SJSA1 (cell line): ENCODE results near the gene BST2. TPM values are rescaled to one million over a fixed set of nuclear protein-coding genes. Genes with fewer than 3 reads are reported as not detected.

Experiments
- DNase-seq, 2 experiments: peaks; one replicate each; pipeline ENCODE4 v3.0.0-alpha.2; 2015 to 2020; ENCODE audit warnings: low spot score in 2 of 2, low read depth in 1 of 2
- H3K27ac ChIP-seq: fragments of 250-450 bp; sonication (Bioruptor Pico); 2 replicates; pipeline ENCODE4 v1.5.1; 2020; ENCODE audit warnings: mild to moderate bottlenecking, moderate library complexity
- H3K27me3 ChIP-seq: fragments of 250-450 bp; sonication (Bioruptor Pico); replicated peaks from 2 replicates; pipeline ENCODE4 v1.5.1; 2020; ENCODE audit warnings: mild to moderate bottlenecking, moderate library complexity
- H3K36me3 ChIP-seq: fragments of 250-450 bp; sonication (Bioruptor Pico); 2 replicates; pipeline ENCODE4 v1.5.1; 2020; ENCODE audit warnings: mild to moderate bottlenecking
- H3K4me1 ChIP-seq: fragments of 250-450 bp; sonication (Bioruptor Pico); replicated peaks from 2 replicates; pipeline ENCODE4 v1.6.1; 2021; ENCODE audit warnings: mild to moderate bottlenecking
- H3K4me3 ChIP-seq: fragments of 250-450 bp; sonication (Bioruptor Pico); 2 replicates; pipeline ENCODE4 v1.5.1; 2020; ENCODE audit warnings: mild to moderate bottlenecking
- H3K9me3 ChIP-seq: fragments of 250-450 bp; sonication (Bioruptor Pico); replicated peaks from 2 replicates; pipeline ENCODE4 v1.5.1; 2020; ENCODE audit warnings: mild to moderate bottlenecking
- total RNA-seq: library from RNA; depleted of rRNA; stranded (reverse); fragments of >200 nt; shearing (Covaris generic); gene quantifications from 2 replicates; pipeline ENCODE4 v1.2.3, GENCODE V29; 2014; rRNA removed

The BST2 gene
- total RNA-seq, 1 experiment from 2014 or later = 0.45 TPM

- no peaks in the 10 kb centered on the region for H3K36me3 ChIP-seq
- H3K4me3 ChIP-seq = no peak overlapping the region
- H3K9me3 ChIP-seq = no peaks in the 10 kb centered on the region
- DNase-seq = no peak
- H3K27me3 ChIP-seq = no peaks in the 10 kb centered on the region
- peaks cover 12% of the 10 kb centered on the region for H3K4me1 ChIP-seq
- no peak overlapping the region for H3K27ac ChIP-seq
Measured at GRCh38 chr19:17357724-17358123, 47.7 kb downstream of the BST2 start.

GRCh38 chr19:17357078-17357666 is 48.3 kb downstream of the BST2 start:
- no peak overlapping the region for H3K4me3 ChIP-seq
- DNase-seq = no peak
- H3K27ac ChIP-seq = no peak overlapping the region
- H3K27me3 ChIP-seq = no peaks in the 10 kb centered on the region
- H3K36me3 ChIP-seq = no peaks in the 10 kb centered on the region
- H3K4me1 ChIP-seq = peaks cover 12% of the 10 kb centered on the region
- no peaks in the 10 kb centered on the region for H3K9me3 ChIP-seq

GRCh38 chr19:17353386-17353785 is 52.0 kb downstream of the BST2 start:
- Histone ChIP-seq H3K27ac (no peak overlapping the region), H3K27me3 (no peaks in the 10 kb centered on the region), H3K36me3 (no peaks in the 10 kb centered on the region), H3K9me3 (no peaks in the 10 kb centered on the region), H3K4me1 (peaks cover 16% of the 10 kb centered on the region), H3K4me3 (no peak overlapping the region)
- no peak for DNase-seq

Other genes with a start within 250 kb of the BST2 start
- gene USE1, start 190.3 kb downstream of the BST2 start, total RNA-seq = 23.1 and 38.4 TPM in 2 replicates
- gene OCEL1, start 179.4 kb downstream of the BST2 start, total RNA-seq = 10.6 TPM in 1 of 2 replicates, not detected in the other
- 55.1 and 64.8 TPM in 2 replicates for gene NR2F6, start 159.7 kb downstream of the BST2 start, total RNA-seq
- gene USHBP1, start 140.9 kb downstream of the BST2 start, total RNA-seq = not detected in 2 replicates
- 138 and 146 TPM in 2 replicates for gene BABAM1, start 138.2 kb downstream of the BST2 start, total RNA-seq
- 0.16 TPM in 1 of 2 replicates, not detected in the other for gene ANKLE1, start 123.7 kb downstream of the BST2 start, total RNA-seq
- gene ABHD8, start 102.2 kb downstream of the BST2 start, total RNA-seq = 2.3 and 5.2 TPM in 2 replicates
- gene MRPL34, start 99.8 kb downstream of the BST2 start, total RNA-seq = 35.1 and 69.4 TPM in 2 replicates
- 74.7 and 107 TPM in 2 replicates for gene DDA1, start 96.1 kb downstream of the BST2 start, total RNA-seq
- 2.9 and 5.3 TPM in 2 replicates for gene ANO8, start 70.8 kb downstream of the BST2 start, total RNA-seq
- gene GTPBP3, start 68.1 kb downstream of the BST2 start, total RNA-seq = 19.5 and 31.6 TPM in 2 replicates
- gene PLVAP, start 28.3 kb downstream of the BST2 start, total RNA-seq = not detected in 2 replicates
- gene CCDC194, start 11.4 kb downstream of the BST2 start, total RNA-seq = not detected in 2 replicates
- 58.5 and 67.9 TPM in 2 replicates for gene MVB12A, start 14.4 kb upstream of the BST2 start, total RNA-seq
- not detected in 2 replicates for gene TMEM221, start 43.0 kb upstream of the BST2 start, total RNA-seq
- gene NXNL1, start 55.3 kb upstream of the BST2 start, total RNA-seq = not detected in 2 replicates
- gene SLC27A1, start 64.9 kb upstream of the BST2 start, total RNA-seq = 4.0 and 4.8 TPM in 2 replicates
- 51.5 and 58.5 TPM in 2 replicates for gene PGLS, start 106.0 kb upstream of the BST2 start, total RNA-seq
- 73.9 and 114 TPM in 2 replicates for gene COLGALT1, start 150.0 kb upstream of the BST2 start, total RNA-seq